ENCODE measurements around the gene DCLK1. TPM values are rescaled to one million over a fixed set of nuclear protein-coding genes. Genes with fewer than 3 reads are reported as not detected.

The DCLK1 gene
- total RNA-seq, 1 experiment from 2014 or later, result not detected

- no TSS peak for BruUV-seq (replicated peaks)
Observed at GRCh38 chr13:35765941-35766340, 365.2 kb downstream of the DCLK1 start.

GRCh38 chr13:35765366-35765765 is 365.8 kb downstream of the DCLK1 start:
- Histone ChIP-seq H3K4me1 (ENCODE audit: control insufficient read depth, insufficient read depth, low read length) (no peaks in the 10 kb centered on the region), H3K4me3 (ENCODE audit: low read depth in 2 of 2, low read length in 2 of 2) (no peak overlapping the region), H3K27me3 (ENCODE audit: control insufficient read depth, insufficient read depth, low read length) (no peaks in the 10 kb centered on the region), H3K9me3 (ENCODE audit: control insufficient read depth, insufficient read depth, low read depth, low read length) (no peaks in the 10 kb centered on the region), H3K27ac (ENCODE audit: low read length) (no peak overlapping the region), H3K36me3 (ENCODE audit: control insufficient read depth, insufficient read depth, low read length) (no peaks in the 10 kb centered on the region)
- CTCF ChIA-PET, result no interaction called here
- ATAC-seq (no peak), DNase-seq (ENCODE audit: low read depth, low spot score) (no peak)
- in situ Hi-C loops (cut with HindIII; ENCODE audit: low pct_unique_long_range_greater_than_20kb, low sequenced_read_pairs), result no loop called here
- TF ChIP-seq TCF7L2 (IDR thresholded peaks at IDR 0.05; ENCODE audit: low read depth, low read length) (no peak), CTCF (IDR thresholded peaks at IDR 0.05) (no peak), SIN3A (IDR thresholded peaks at IDR 0.05; ENCODE audit: borderline replicate concordance, insufficient read depth, low read depth, low read length) (no peak), POLR2AphosphoS5 (IDR thresholded peaks at IDR 0.05; ENCODE audit: low read depth, low read length) (no peak), REST (IDR thresholded peaks at IDR 0.05; ENCODE audit: insufficient read depth in 1 of 2, low read depth in 2 of 2, low read length in 1 of 2) (no peak)
- BruUV-seq (replicated peaks), result no TSS peak
- POLR2A ChIA-PET, result no interaction called here
- intact Hi-C loops (cut with micrococcal nuclease; ENCODE audit: unreplicated experiment), result no loop called here

More at GRCh38 chr13:35765941-35766340, 365.2 kb downstream of the DCLK1 start:
- Histone ChIP-seq H3K27ac (ENCODE audit: low read length) (no peak overlapping the region), H3K4me1 (ENCODE audit: control insufficient read depth, insufficient read depth, low read length) (no peaks in the 10 kb centered on the region), H3K9me3 (ENCODE audit: control insufficient read depth, insufficient read depth, low read depth, low read length) (no peaks in the 10 kb centered on the region), H3K36me3 (ENCODE audit: control insufficient read depth, insufficient read depth, low read length) (no peaks in the 10 kb centered on the region), H3K27me3 (ENCODE audit: control insufficient read depth, insufficient read depth, low read length) (no peaks in the 10 kb centered on the region), H3K4me3 (ENCODE audit: low read depth in 2 of 2, low read length in 2 of 2) (no peak overlapping the region)
- no peak for TF ChIP-seq REST (IDR thresholded peaks at IDR 0.05; ENCODE audit: insufficient read depth in 1 of 2, low read depth in 2 of 2, low read length in 1 of 2)
- TF ChIP-seq POLR2AphosphoS5 (IDR thresholded peaks at IDR 0.05; ENCODE audit: low read depth, low read length), result no peak
- TF ChIP-seq TCF7L2 (IDR thresholded peaks at IDR 0.05; ENCODE audit: low read depth, low read length), result no peak
- no peak for TF ChIP-seq CTCF (IDR thresholded peaks at IDR 0.05)
- TF ChIP-seq SIN3A (IDR thresholded peaks at IDR 0.05; ENCODE audit: borderline replicate concordance, insufficient read depth, low read depth, low read length), result no peak
- ChIA-PET CTCF (no interaction called here), POLR2A (no interaction called here)
- intact Hi-C loops (cut with micrococcal nuclease; ENCODE audit: unreplicated experiment) (no loop called here), in situ Hi-C loops (cut with HindIII; ENCODE audit: low pct_unique_long_range_greater_than_20kb, low sequenced_read_pairs) (no loop called here)
- DNase-seq (ENCODE audit: low read depth, low spot score) (no peak), ATAC-seq (no peak)
